ENCODE measurements around the gene MKI67. TPM values are rescaled to one million over a fixed set of nuclear protein-coding genes. Genes with fewer than 3 reads are reported as not detected.

MKI67 gene
- total and polyA plus RNA-seq, 2 of the 4 experiments (the other 2 are of a cell fraction): 13.5 to 36.4 TPM

DNA sequence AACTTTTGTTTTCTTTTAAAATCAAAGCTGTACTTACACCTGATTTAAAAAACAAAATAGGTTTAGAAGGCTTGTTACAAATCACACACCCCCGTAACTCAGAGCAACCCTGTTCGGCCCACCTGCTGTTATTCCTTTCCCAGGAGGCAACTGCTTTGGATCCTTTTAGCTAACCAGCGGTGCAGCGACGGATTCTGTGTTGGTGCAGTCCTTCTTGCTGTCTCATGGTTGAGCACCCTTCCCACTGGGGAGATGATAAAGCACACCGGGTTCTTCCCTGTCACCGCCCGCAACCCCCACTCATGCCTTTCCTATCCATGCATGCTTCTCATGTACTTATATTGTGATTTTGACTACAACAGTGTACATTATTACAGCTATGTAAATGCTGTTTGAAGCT is 24.8 kb upstream of the MKI67 start:
- Histone ChIP-seq H3K79me1 (ENCODE audit: low read depth in 1 of 2, low read length in 2 of 2) (no peaks in the 10 kb centered on the region), H3K9me1 (ENCODE audit: insufficient read depth, low read length) (no peaks in the 10 kb centered on the region), H2BK5ac (ENCODE audit: low read depth, low read length, poor library complexity, severe bottlenecking) (no peak overlapping the region), H2AK9ac (replicated peaks; ENCODE audit: low read depth, low read length, poor library complexity) (no peak overlapping the region), H4K8ac (ENCODE audit: low read depth in 2 of 2, low read length in 2 of 2) (no peak overlapping the region), H2BK20ac (ENCODE audit: low read depth, low read length) (no peak overlapping the region), H3K27ac (ENCODE audit: insufficient read depth, low read length) (no peak overlapping the region), H3K4me2 (ENCODE audit: low read depth, low read length) (no peak overlapping the region), H2BK15ac (ENCODE audit: low read depth, low read length) (no peak overlapping the region), H3K36me3 (ENCODE audit: control insufficient read depth, insufficient read depth, low read length) (no peaks in the 10 kb centered on the region), H3K4me1 (ENCODE audit: control insufficient read depth, insufficient read depth, low read length) (peaks cover 2% of the 10 kb centered on the region), H2BK120ac (ENCODE audit: low read depth, low read length) (no peak overlapping the region), H4K5ac (ENCODE audit: low read depth, low read length) (no peak overlapping the region), H3K18ac (ENCODE audit: low read depth, low read length) (no peak overlapping the region), H4K91ac (ENCODE audit: insufficient read depth, low read depth, low read length) (no peak overlapping the region), H3K56ac (ENCODE audit: extremely low read depth, insufficient read depth, low read length) (no peak overlapping the region), H3K23ac (ENCODE audit: low read depth, low read length) (no peak overlapping the region), H2AFZ (replicated peaks; ENCODE audit: low read length, poor library complexity) (no peak overlapping the region), H4K20me1 (ENCODE audit: insufficient read depth, low read length) (no peaks in the 10 kb centered on the region), H3K4me3 (ENCODE audit: insufficient read depth, low read depth, low read length) (no peak overlapping the region), H3K9ac (ENCODE audit: low read depth, low read length) (no peak overlapping the region), H2AK5ac (ENCODE audit: low read depth, low read length) (no peak overlapping the region), H3K27me3 (ENCODE audit: control insufficient read depth, insufficient read depth, low read length) (peaks cover 9% of the 10 kb centered on the region), H3K9me3 (ENCODE audit: control insufficient read depth, insufficient read depth, low read length) (no peaks in the 10 kb centered on the region), H3K4ac (ENCODE audit: low read depth, low read length) (no peak overlapping the region), H3K14ac (replicated peaks; ENCODE audit: low read depth, low read length) (no peak overlapping the region)
- no TSS peak for BruUV-seq (replicated peaks)
- intact Hi-C loops (cut with micrococcal nuclease): loop anchor here (10.0 kb wide), 1 partner anchor 246 kb away; the partner anchor contains the start of gene PTPRE
- POLR2A ChIA-PET (ENCODE audit: unreplicated experiment): no interaction called here
- in situ Hi-C loops (cut with MboI; ENCODE audit: low sequenced_read_pairs): loop anchor here (5.0 kb wide), 1 partner anchor 79 kb away; no protein-coding TSS in a partner anchor
- dilution Hi-C loops (cut with HindIII; ENCODE audit: low sequenced_read_pairs, unreplicated experiment): no loop called here
- CTCF ChIA-PET: interaction anchor here (0.6 to 1.7 kb wide), 5 partner anchors 70 to 297 kb away, joined by 3 to 9 read pairs (median 3); no protein-coding TSS in a partner anchor
- no peak for DNase-seq
- no peak for ATAC-seq (ENCODE audit: low read depth)
- no peak for TF ChIP-seq MXI1 (IDR thresholded peaks at IDR 0.05; ENCODE audit: borderline replicate concordance, low read depth, low read length)
- TF ChIP-seq, protein P1, sequence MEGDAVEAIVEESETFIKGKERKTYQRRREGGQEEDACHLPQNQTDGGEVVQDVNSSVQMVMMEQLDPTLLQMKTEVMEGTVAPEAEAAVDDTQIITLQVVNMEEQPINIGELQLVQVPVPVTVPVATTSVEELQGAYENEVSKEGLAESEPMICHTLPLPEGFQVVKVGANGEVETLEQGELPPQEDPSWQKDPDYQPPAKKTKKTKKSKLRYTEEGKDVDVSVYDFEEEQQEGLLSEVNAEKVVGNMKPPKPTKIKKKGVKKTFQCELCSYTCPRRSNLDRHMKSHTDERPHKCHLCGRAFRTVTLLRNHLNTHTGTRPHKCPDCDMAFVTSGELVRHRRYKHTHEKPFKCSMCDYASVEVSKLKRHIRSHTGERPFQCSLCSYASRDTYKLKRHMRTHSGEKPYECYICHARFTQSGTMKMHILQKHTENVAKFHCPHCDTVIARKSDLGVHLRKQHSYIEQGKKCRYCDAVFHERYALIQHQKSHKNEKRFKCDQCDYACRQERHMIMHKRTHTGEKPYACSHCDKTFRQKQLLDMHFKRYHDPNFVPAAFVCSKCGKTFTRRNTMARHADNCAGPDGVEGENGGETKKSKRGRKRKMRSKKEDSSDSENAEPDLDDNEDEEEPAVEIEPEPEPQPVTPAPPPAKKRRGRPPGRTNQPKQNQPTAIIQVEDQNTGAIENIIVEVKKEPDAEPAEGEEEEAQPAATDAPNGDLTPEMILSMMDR (conservative IDR thresholded peaks at IDR 0.05; ENCODE audit: low read depth, low read length): no peak
- TF ChIP-seq, protein P2, sequence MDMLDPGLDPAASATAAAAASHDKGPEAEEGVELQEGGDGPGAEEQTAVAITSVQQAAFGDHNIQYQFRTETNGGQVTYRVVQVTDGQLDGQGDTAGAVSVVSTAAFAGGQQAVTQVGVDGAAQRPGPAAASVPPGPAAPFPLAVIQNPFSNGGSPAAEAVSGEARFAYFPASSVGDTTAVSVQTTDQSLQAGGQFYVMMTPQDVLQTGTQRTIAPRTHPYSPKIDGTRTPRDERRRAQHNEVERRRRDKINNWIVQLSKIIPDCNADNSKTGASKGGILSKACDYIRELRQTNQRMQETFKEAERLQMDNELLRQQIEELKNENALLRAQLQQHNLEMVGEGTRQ (IDR thresholded peaks at IDR 0.05; ENCODE audit: low read depth, low read length): no peak
- TF ChIP-seq CEBPB (IDR thresholded peaks at IDR 0.05; ENCODE audit: low read depth, low read length): no peak
- no peak for TF ChIP-seq RCOR1 (IDR thresholded peaks at IDR 0.05; ENCODE audit: insufficient replicate concordance, low read length)
- no peak for TF ChIP-seq BHLHE40 (IDR thresholded peaks at IDR 0.05; ENCODE audit: low read depth, low read length)
- TF ChIP-seq RFX5 (IDR thresholded peaks at IDR 0.05; ENCODE audit: low read depth, low read length): no peak
- WGBS, 2 experiments (ENCODE audit: extremely low coverage in 2 of 2, insufficient read length in 1 of 2): 100% methylated on average over 1 of the region's 8 CpGs; no CpG with 5 or more reads in 1 of the 2 experiments
